HepG2 (cell line): ENCODE data around the gene ADI1. TPM values are rescaled to one million over a fixed set of nuclear protein-coding genes. Genes with fewer than 3 reads are reported as not detected.
A peak's percentile ranks its signal among the peaks of the same experiment; 100 is the strongest.

Experiments
- ARID5B ChIP-seq: IDR thresholded peaks from 2 replicates; pipeline ENCODE4 v1.4.0; 2020; ENCODE audit warnings: mild to moderate bottlenecking, missing genetic modification reagents
- GABPA ChIP-seq, 2 experiments: IDR thresholded peaks; 2 replicates each; pipeline ENCODE4 v1.6.1; 2011 to 2016; ENCODE audit warnings: low read depth in 2 of 2, low read length in 1 of 2, missing biosample characterization in 1 of 2, missing genetic modification characterization in 1 of 2
- GATAD1 ChIP-seq: IDR thresholded peaks from 2 replicates; pipeline ENCODE4 v1.6.1; 2016; ENCODE audit warnings: missing genetic modification reagents, missing compliant biosample characterization
- HHEX ChIP-seq: IDR thresholded peaks from 2 replicates; pipeline ENCODE4 v1.6.1; 2016; ENCODE audit warnings: control low read depth
- PLRG1 ChIP-seq: fragments of 450-650 bp; conservative IDR thresholded peaks from 2 replicates; pipeline ENCODE4 v1.6.1; 2016
- SP5 ChIP-seq: IDR thresholded peaks from 2 replicates; pipeline ENCODE4 v1.6.1; 2016; ENCODE audit warnings: low read depth, borderline replicate concordance
- SPEN ChIP-seq: sonication (generic); formaldehyde crosslinking; IDR thresholded peaks from 2 replicates; pipeline ENCODE4 v1.5.1; 2020; ENCODE audit warnings: low read depth, mild to moderate bottlenecking, missing genetic modification reagents
- ZFP36 ChIP-seq: fragments of 150-350 bp; IDR thresholded peaks from 2 replicates; pipeline ENCODE4 v1.6.1; 2018; ENCODE audit warnings: borderline replicate concordance, low read length, low read depth; ENCODE audit not compliant: partially characterized antibody
- ZFP91 ChIP-seq: sonication (generic); formaldehyde crosslinking; IDR thresholded peaks from 2 replicates; pipeline ENCODE4 v1.9.0; 2022; ENCODE audit warnings: missing genetic modification reagents, mild to moderate bottlenecking, borderline replicate concordance
- ZNF142 ChIP-seq: sonication (generic); formaldehyde crosslinking; IDR thresholded peaks from 2 replicates; pipeline ENCODE4 v1.4.0; 2020; ENCODE audit warnings: missing genetic modification reagents
- ZNF205 ChIP-seq: IDR thresholded peaks from 2 replicates; pipeline ENCODE4 v1.6.1; 2018; ENCODE audit warnings: missing biosample characterization, missing genetic modification reagents
- ZNF331 ChIP-seq: sonication (generic); formaldehyde crosslinking; IDR thresholded peaks from 2 replicates; pipeline ENCODE4 v1.4.0; 2020; ENCODE audit warnings: missing genetic modification reagents
- polyA plus RNA-seq, 8 experiments: library from polyadenylated mRNA; depleted of rRNA in 3 of 8; stranded (reverse) in 7 of 8; unstranded in 1 of 8; fragments of >200 nt; fragmentation: Illumina TruSeq in 4 of 8; extraction: Trizol in 4 of 8; gene quantifications; 2 replicates each; pipeline versions ENCODE4 v1.2.1 to v1.2.3, GENCODE V29; 2011 to 2016; ENCODE audit warnings: low read depth in 4 of 8, missing spikeins in 1 of 8, mixed read lengths in 1 of 8; ENCODE audit not compliant: insufficient read depth in 1 of 8
- total RNA-seq, 5 experiments: library from RNA; depleted of rRNA; stranded (reverse); fragments of >200 nt; fragmentation: Illumina TruSeq; extraction: Trizol; gene quantifications; 2 replicates each; pipeline ENCODE4 v1.2.3, GENCODE V29; 2016; ENCODE audit warnings: low read depth in 1 of 5
- TF ChIP-seq, protein P1 (sequence below): sonication (generic); formaldehyde crosslinking; conservative IDR thresholded peaks from 2 replicates; pipeline ENCODE4 v1.8.0; 2022; ENCODE audit warnings: missing genetic modification reagents

The ADI1 gene
- total and polyA plus RNA-seq, 2 of the 13 experiments (the other 11 are each of a cell fraction or from before 2014, with no cell fraction given), result 28.7 to 123 TPM

GRCh38 chr2:3518496-3519254 is 656 bp downstream of the ADI1 start (continued):
- no peak for TF ChIP-seq GABPA (IDR thresholded peaks at IDR 0.05; ENCODE audit: low read depth, low read length)
- TF ChIP-seq GABPA (CRISPR knock-in tag; IDR thresholded peaks at IDR 0.05; ENCODE audit: low read depth), result peak; percentile 82
- TF ChIP-seq ZNF331 (CRISPR knock-in tag), result no peak; the same call in 1 of the 2 replicates
- no peak for TF ChIP-seq HHEX (CRISPR knock-in tag)
- no peak for TF ChIP-seq ZFP91
- TF ChIP-seq PLRG1, result no peak
- no peak; the same call in 1 of the 2 replicates for TF ChIP-seq ZNF142
- TF ChIP-seq SPEN (CRISPR knock-in tag), result no peak; the same call in none of the 2 replicates
- TF ChIP-seq, protein P1, sequence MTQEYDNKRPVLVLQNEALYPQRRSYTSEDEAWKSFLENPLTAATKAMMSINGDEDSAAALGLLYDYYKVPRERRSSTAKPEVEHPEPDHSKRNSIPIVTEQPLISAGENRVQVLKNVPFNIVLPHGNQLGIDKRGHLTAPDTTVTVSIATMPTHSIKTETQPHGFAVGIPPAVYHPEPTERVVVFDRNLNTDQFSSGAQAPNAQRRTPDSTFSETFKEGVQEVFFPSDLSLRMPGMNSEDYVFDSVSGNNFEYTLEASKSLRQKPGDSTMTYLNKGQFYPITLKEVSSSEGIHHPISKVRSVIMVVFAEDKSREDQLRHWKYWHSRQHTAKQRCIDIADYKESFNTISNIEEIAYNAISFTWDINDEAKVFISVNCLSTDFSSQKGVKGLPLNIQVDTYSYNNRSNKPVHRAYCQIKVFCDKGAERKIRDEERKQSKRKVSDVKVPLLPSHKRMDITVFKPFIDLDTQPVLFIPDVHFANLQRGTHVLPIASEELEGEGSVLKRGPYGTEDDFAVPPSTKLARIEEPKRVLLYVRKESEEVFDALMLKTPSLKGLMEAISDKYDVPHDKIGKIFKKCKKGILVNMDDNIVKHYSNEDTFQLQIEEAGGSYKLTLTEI (CRISPR knock-in tag), result no peak
- no peak for TF ChIP-seq ZNF205 (CRISPR knock-in tag)
- no peak; the same call in none of the 2 replicates for TF ChIP-seq GATAD1 (CRISPR knock-in tag)
- TF ChIP-seq ZFP36, result no peak
- peak; percentile 43; the same call in 1 of the 2 replicates for TF ChIP-seq ARID5B (CRISPR knock-in tag)
- TF ChIP-seq SP5 (CRISPR knock-in tag), result no peak
